HK-2 (cell line): ENCODE measurements around the gene FOXP4.
"Not testable (repeated sequence)": the region's sequence is repeated elsewhere in the genome, so short reads cannot be mapped to it uniquely, and the experiment has no call there.

Experiments
- DNase-seq: peaks from one replicate; pipeline ENCODE4 v3.0.0-alpha.2; 2018; ENCODE audit not compliant: unreplicated experiment

The FOXP4 gene

GRCh38 chr6:41599015-41599851 is 53.1 kb downstream of the FOXP4 start:
- DNase-seq = no peak

GRCh38 chr6:41599852-41600445 is 53.8 kb downstream of the FOXP4 start:
- DNase-seq = no peak

GRCh38 chr6:41600499-41601247 is 54.5 kb downstream of the FOXP4 start:
- DNase-seq = no peak

GRCh38 chr6:41601248-41601549 is 55.0 kb downstream of the FOXP4 start:
- no peak for DNase-seq

GRCh38 chr6:41602422-41602743 is 56.2 kb downstream of the FOXP4 start:
- DNase-seq = no peak

GRCh38 chr6:41602864-41603608 is 56.9 kb downstream of the FOXP4 start:
- DNase-seq = peak; percentile 84

GRCh38 chr6:41604006-41604405 is 57.8 kb downstream of the FOXP4 start:
- no peak for DNase-seq

GRCh38 chr6:41605649-41606048 is 59.5 kb downstream of the FOXP4 start:
- DNase-seq = no peak

GRCh38 chr6:41607036-41607435 is 60.9 kb downstream of the FOXP4 start:
- no peak for DNase-seq

- DNase-seq = no peak
These were observed 61.6 kb downstream of the FOXP4 start for GRCh38 chr6:41607736-41608135.

GRCh38 chr6:41608443-41609151 is 62.4 kb downstream of the FOXP4 start:
- DNase-seq = no peak

GRCh38 chr6:41614715-41615114 is 68.5 kb downstream of the FOXP4 start:
- no peak for DNase-seq

GRCh38 chr6:41615311-41615710 is 69.1 kb downstream of the FOXP4 start:
- DNase-seq = no peak

- DNase-seq = no peak
These were observed 72.4 kb downstream of the FOXP4 start for GRCh38 chr6:41618598-41618997.

GRCh38 chr6:41619193-41619592 is 73.0 kb downstream of the FOXP4 start:
- not testable (repeated sequence) for DNase-seq

GRCh38 chr6:41621367-41621766 is 75.2 kb downstream of the FOXP4 start:
- DNase-seq = no peak

- no peak for DNase-seq
These were observed 75.6 kb downstream of the FOXP4 start for GRCh38 chr6:41621802-41622201.

- DNase-seq = no peak
These were observed 76.2 kb downstream of the FOXP4 start for GRCh38 chr6:41622206-41622988.

GRCh38 chr6:41623330-41623729 is 77.1 kb downstream of the FOXP4 start:
- DNase-seq = no peak

GRCh38 chr6:41624621-41625380 is 78.6 kb downstream of the FOXP4 start:
- DNase-seq = no peak
